Prostate gland (tissue), 2 donors: ENCODE measurements around the gene PRDX1. TPM values are rescaled to one million over a fixed set of nuclear protein-coding genes. Genes with fewer than 3 reads are reported as not detected.
A peak's percentile ranks its signal among the peaks of the same experiment; 100 is the strongest.

ENCODE experiments used
- DNase-seq: peaks from one replicate; pipeline ENCODE4 v3.0.0-alpha.2; 2019; ENCODE audit warnings: low spot score
- H3K27ac ChIP-seq, 2 donors: fragments of 200-600 bp; sonication (generic); 2 replicates each; pipeline ENCODE4 v1.5.1; 2017 to 2019
- H3K27me3 ChIP-seq: fragments of 200-600 bp; sonication (generic); replicated peaks from 2 replicates; pipeline ENCODE4 v1.5.1; 2019; ENCODE audit not compliant: insufficient read depth
- H3K36me3 ChIP-seq, 2 donors: fragments of 200-600 bp; sonication (generic); 1 replicate in 1 of 2; 2 replicates in 1 of 2; pipeline versions ENCODE4 v1.5.1 to v1.8.1; 2017 to 2019
- H3K4me1 ChIP-seq: fragments of 200-600 bp; sonication (generic); replicated peaks from 2 replicates; pipeline ENCODE4 v1.5.1; 2019
- H3K4me3 ChIP-seq, 2 donors: fragments of 200-600 bp; sonication (generic); 2 replicates each; pipeline ENCODE4 v1.5.1; 2017 to 2019
- H3K9me3 ChIP-seq: fragments of 200-600 bp; sonication (generic); 2 replicates; pipeline ENCODE4 v1.5.1; 2017
- CTCF ChIP-seq, 4 experiments: fragments of 200-600 bp in 2 of 4; fragments of 450-650 bp in 2 of 4; sonication (generic) in 2 of 4; IDR thresholded peaks; 1 replicate in 3 of 4; 2 replicates in 1 of 4; pipeline ENCODE4 v1.5.1; 2016 to 2019; ENCODE audit warnings: antibody characterized with exemption in 4 of 4, mild to moderate bottlenecking in 2 of 4, moderate library complexity in 2 of 4
- POLR2A ChIP-seq: fragments of 450-650 bp; IDR thresholded peaks from one replicate; pipeline ENCODE4 v1.6.1; 2016; ENCODE audit warnings: antibody characterized with exemption, mild to moderate bottlenecking
- POLR2AphosphoS5 ChIP-seq: sonication (generic); formaldehyde crosslinking; IDR thresholded peaks from one replicate; pipeline ENCODE4 v1.6.1; 2017; ENCODE audit warnings: antibody characterized with exemption
- WGBS: methylation state at CpG from one replicate; pipeline ENCODE4 v1.1.5; 2018; 5-methylcytosine and 5-hydroxymethylcytosine counted together
- intact Hi-C: fragments of 100-400 bp; cut with DNase I; formaldehyde crosslinking; loops from one replicate; pipeline ENCODE4 v1.14.2; 2022
- total RNA-seq, 2 donors: library from RNA; depleted of rRNA; stranded (reverse); fragments of >200 nt; gene quantifications; one replicate each; pipeline ENCODE4 v1.1.0, GENCODE V29; 2016

Gene PRDX1
- total RNA-seq, 2 donors from 2014 or later: 210 to 335 TPM

GRCh38 chr1:45510972-45511527 lies 10.6 kb downstream of the PRDX1 start:
- TF ChIP-seq POLR2AphosphoS5 (no peak), POLR2A (no peak), CTCF (IDR thresholded peaks at IDR 0.05) (no peak)
- H3K4me3 ChIP-seq: no peak overlapping the region
- no peak overlapping the region for H3K27ac ChIP-seq
- intact Hi-C loops: no loop called here
- peaks cover 3 to 22% of the 10 kb centered on the region in 2 donors for H3K36me3 ChIP-seq
- no peaks in the 10 kb centered on the region for H3K9me3 ChIP-seq
- no peak for DNase-seq
- WGBS: 72% methylated on average over 4 of the region's 4 CpGs
- no peaks in the 10 kb centered on the region for H3K27me3 ChIP-seq
- no peaks in the 10 kb centered on the region for H3K4me1 ChIP-seq

GRCh38 chr1:45510036-45510971 lies 11.4 kb downstream of the PRDX1 start:
- Histone ChIP-seq H3K9me3 (no peaks in the 10 kb centered on the region), H3K4me1 (no peaks in the 10 kb centered on the region), H3K27me3 (no peaks in the 10 kb centered on the region), H3K4me3 (no peak overlapping the region), H3K27ac (no peak overlapping the region), H3K36me3 (peaks cover 3 to 17% of the 10 kb centered on the region in 2 donors)
- TF ChIP-seq POLR2A (no peak), POLR2AphosphoS5 (no peak), CTCF (IDR thresholded peaks at IDR 0.05) (no peak)
- no peak for DNase-seq
- intact Hi-C loops: no loop called here
- WGBS: 61% methylated on average over 9 of the region's 9 CpGs

- Histone ChIP-seq H3K4me3 (no peak overlapping the region), H3K4me1 (no peaks in the 10 kb centered on the region), H3K36me3 (peaks cover 0 to 5% of the 10 kb centered on the region in 2 donors), H3K27me3 (no peaks in the 10 kb centered on the region), H3K9me3 (no peaks in the 10 kb centered on the region), H3K27ac (no peak overlapping the region)
- TF ChIP-seq CTCF (IDR thresholded peaks at IDR 0.05) (peak in 1 of 4 experiments; percentile 6), POLR2A (no peak), POLR2AphosphoS5 (no peak)
- DNase-seq: no peak
- 70% methylated on average over 15 of the region's 15 CpGs for WGBS
- intact Hi-C loops: no loop called here
These were observed 13.2 kb downstream of the PRDX1 start for GRCh38 chr1:45508295-45509151.

DNA sequence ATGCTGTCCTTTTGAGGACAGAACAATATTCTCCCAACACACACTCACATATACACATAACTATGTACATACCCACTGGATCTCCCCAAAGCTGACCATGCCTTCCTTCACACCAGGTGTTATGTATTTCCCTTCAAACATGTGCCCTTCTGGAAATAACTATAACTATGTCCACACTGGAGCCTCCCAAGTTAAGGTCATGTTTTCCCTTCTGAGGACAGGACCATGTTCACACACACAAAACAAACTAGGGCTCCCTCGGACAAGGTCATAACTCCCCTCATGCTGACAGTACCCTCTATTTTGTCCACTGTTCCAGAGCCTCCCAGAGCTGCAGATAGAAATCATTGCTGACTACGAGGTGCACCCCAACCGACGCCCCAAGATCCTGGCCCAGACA lies 13.8 kb downstream of the PRDX1 start:
- no peak for DNase-seq
- Histone ChIP-seq H3K9me3 (no peaks in the 10 kb centered on the region), H3K36me3 (peaks cover 0 to 5% of the 10 kb centered on the region in 2 donors), H3K4me1 (no peaks in the 10 kb centered on the region), H3K4me3 (no peak overlapping the region), H3K27me3 (no peaks in the 10 kb centered on the region), H3K27ac (no peak overlapping the region)
- no peak for TF ChIP-seq POLR2AphosphoS5
- TF ChIP-seq CTCF (IDR thresholded peaks at IDR 0.05): no peak
- TF ChIP-seq POLR2A: no peak
- 87% methylated on average over 4 of the region's 4 CpGs for WGBS
- intact Hi-C loops: no loop called here
